WTC11 (cell line): Measurements from ENCODE around the gene TSPAN4. TPM values are rescaled to one million over a fixed set of nuclear protein-coding genes. Genes with fewer than 3 reads are reported as not detected.

ENCODE experiments used
- ATAC-seq: fragments of 200-7000 bp; cut with Tn5 transposase; 2 replicates; pipeline ENCODE4 v1.10.0; 2021; ENCODE audit warnings: mild to moderate bottlenecking, moderate library complexity
- CTCF ChIA-PET: fragments of 300-600 bp; sonication (Branson Sonifier 250); formaldehyde crosslinking; loops from one replicate; lab custom pipeline; 2021; ENCODE audit warnings: antibody characterized with exemption; lab: Charles Lee
- POLR2A ChIA-PET: fragments of 350-600 bp; sonication (Branson Sonifier 250); formaldehyde crosslinking; loops from one replicate; lab custom pipeline; 2021; ENCODE audit warnings: antibody characterized with exemption; lab: Charles Lee
- DNase-seq: peaks from one replicate; pipeline ENCODE4 v3.0.0; 2021; ENCODE audit warnings: low spot score
- H3K27ac Mint-ChIP-seq: 2 replicates; pipeline ENCODE4 v1.8.0; 2021; ENCODE audit warnings: mixed read lengths
- H3K27me3 Mint-ChIP-seq: 2 replicates; pipeline ENCODE4 v1.8.0; 2021; ENCODE audit warnings: low read depth, mild to moderate bottlenecking, moderate library complexity, mixed read lengths
- H3K36me3 Mint-ChIP-seq: 2 replicates; pipeline ENCODE4 v1.8.0; 2021; ENCODE audit warnings: mixed read lengths
- H3K4me1 Mint-ChIP-seq: 2 replicates; pipeline ENCODE4 v1.8.0; 2022; ENCODE audit warnings: mixed read lengths
- H3K4me3 Mint-ChIP-seq: 2 replicates; pipeline ENCODE4 v1.8.0; 2021; ENCODE audit warnings: mild to moderate bottlenecking, moderate library complexity, mixed read lengths
- H3K9me3 Mint-ChIP-seq: 2 replicates; pipeline ENCODE4 v1.8.0; 2021; ENCODE audit warnings: mixed read lengths
- ATF6 ChIP-seq: sonication (generic); formaldehyde crosslinking; IDR thresholded peaks from 2 replicates; pipeline ENCODE4 v1.8.1; 2023; ENCODE audit warnings: mild to moderate bottlenecking, missing genetic modification reagents
- CREB1 ChIP-seq: sonication (generic); formaldehyde crosslinking; IDR thresholded peaks from 2 replicates; pipeline ENCODE4 v1.8.0; 2023; ENCODE audit warnings: mild to moderate bottlenecking, missing genetic modification reagents
- CREM ChIP-seq: sonication (generic); formaldehyde crosslinking; IDR thresholded peaks from 2 replicates; pipeline ENCODE4 v1.8.1; 2022; ENCODE audit warnings: mild to moderate bottlenecking, missing genetic modification reagents, moderate library complexity
- ETV6 ChIP-seq: sonication (generic); formaldehyde crosslinking; IDR thresholded peaks from 2 replicates; pipeline ENCODE4 v1.8.1; 2022; ENCODE audit warnings: mild to moderate bottlenecking, missing genetic modification reagents
- FOXP1 ChIP-seq: sonication (generic); formaldehyde crosslinking; IDR thresholded peaks from 2 replicates; pipeline ENCODE4 v1.8.0; 2022; ENCODE audit warnings: missing genetic modification reagents, mild to moderate bottlenecking, moderate library complexity, borderline replicate concordance
- GRHL2 ChIP-seq: fragments of 250-450 bp; sonication (Bioruptor Pico); IDR thresholded peaks from 2 replicates; pipeline ENCODE4 v1.8.0; 2022; ENCODE audit warnings: mild to moderate bottlenecking, moderate library complexity; ENCODE audit not compliant: insufficient replicate concordance, severe bottlenecking
- MXD4 ChIP-seq: fragments of 250-450 bp; sonication (Bioruptor Pico); IDR thresholded peaks from 2 replicates; pipeline ENCODE4 v1.8.0; 2021; ENCODE audit warnings: mild to moderate bottlenecking, moderate library complexity, borderline replicate concordance
- OVOL2 ChIP-seq: fragments of 250-450 bp; sonication (Bioruptor Pico); IDR thresholded peaks from 2 replicates; pipeline ENCODE4 v1.9.0; 2021; ENCODE audit warnings: mild to moderate bottlenecking, borderline replicate concordance
- SMAD3 ChIP-seq: sonication (generic); formaldehyde crosslinking; IDR thresholded peaks from 2 replicates; pipeline ENCODE4 v1.8.0; 2022; ENCODE audit warnings: missing genetic modification reagents, mild to moderate bottlenecking, borderline replicate concordance
- SP1 ChIP-seq: sonication (generic); formaldehyde crosslinking; conservative IDR thresholded peaks from 2 replicates; pipeline ENCODE4 v1.8.1; 2022; ENCODE audit warnings: missing genetic modification reagents
- USF1 ChIP-seq: sonication (generic); formaldehyde crosslinking; IDR thresholded peaks from 2 replicates; pipeline ENCODE4 v1.8.0; 2022; ENCODE audit warnings: mild to moderate bottlenecking, missing genetic modification reagents
- USF2 ChIP-seq: sonication (generic); formaldehyde crosslinking; IDR thresholded peaks from 2 replicates; pipeline ENCODE4 v1.8.1; 2023; ENCODE audit warnings: mild to moderate bottlenecking, missing genetic modification reagents, moderate library complexity
- ZNF121 ChIP-seq: sonication (generic); formaldehyde crosslinking; IDR thresholded peaks from 2 replicates; pipeline ENCODE4 v1.8.0; 2023; ENCODE audit warnings: missing genetic modification reagents
- ZNF281 ChIP-seq: sonication (generic); formaldehyde crosslinking; IDR thresholded peaks from 2 replicates; pipeline ENCODE4 v1.8.0; 2023; ENCODE audit warnings: mild to moderate bottlenecking, missing genetic modification reagents
- ZNF396 ChIP-seq: fragments of 250-450 bp; sonication (Bioruptor Pico); IDR thresholded peaks from 2 replicates; pipeline ENCODE4 v1.8.0; 2021; ENCODE audit warnings: mild to moderate bottlenecking, moderate library complexity, borderline replicate concordance
- total RNA-seq: library from RNA; stranded (reverse); gene quantifications from 3 replicates; pipeline ENCODE4 v1.2.3, GENCODE V29; 2021
- TF ChIP-seq, protein P1 (sequence below): fragments of 250-450 bp; sonication (Bioruptor Pico); IDR thresholded peaks from 2 replicates; pipeline ENCODE4 v1.8.0; 2021; ENCODE audit warnings: mild to moderate bottlenecking
- TF ChIP-seq, protein P2 (sequence below): sonication (generic); formaldehyde crosslinking; IDR thresholded peaks from 2 replicates; pipeline ENCODE4 v1.8.1; 2022; ENCODE audit warnings: mild to moderate bottlenecking, missing genetic modification reagents, moderate library complexity, borderline replicate concordance
- TF ChIP-seq, protein P3 (sequence below): sonication (generic); formaldehyde crosslinking; IDR thresholded peaks from 2 replicates; pipeline ENCODE4 v1.8.1; 2022; ENCODE audit warnings: mild to moderate bottlenecking, moderate library complexity, missing genetic modification reagents
- TF ChIP-seq, protein P4 (sequence below): sonication (generic); formaldehyde crosslinking; IDR thresholded peaks from 2 replicates; pipeline ENCODE4 v1.8.0; 2022; ENCODE audit warnings: mild to moderate bottlenecking, missing genetic modification reagents
- TF ChIP-seq, protein P5 (sequence below): sonication (generic); formaldehyde crosslinking; IDR thresholded peaks from 2 replicates; pipeline ENCODE4 v1.8.0; 2022; ENCODE audit warnings: missing genetic modification reagents

The TSPAN4 gene
- total RNA-seq, 1 experiment from 2014 or later = 94.3 TPM

- TF ChIP-seq, protein P1, sequence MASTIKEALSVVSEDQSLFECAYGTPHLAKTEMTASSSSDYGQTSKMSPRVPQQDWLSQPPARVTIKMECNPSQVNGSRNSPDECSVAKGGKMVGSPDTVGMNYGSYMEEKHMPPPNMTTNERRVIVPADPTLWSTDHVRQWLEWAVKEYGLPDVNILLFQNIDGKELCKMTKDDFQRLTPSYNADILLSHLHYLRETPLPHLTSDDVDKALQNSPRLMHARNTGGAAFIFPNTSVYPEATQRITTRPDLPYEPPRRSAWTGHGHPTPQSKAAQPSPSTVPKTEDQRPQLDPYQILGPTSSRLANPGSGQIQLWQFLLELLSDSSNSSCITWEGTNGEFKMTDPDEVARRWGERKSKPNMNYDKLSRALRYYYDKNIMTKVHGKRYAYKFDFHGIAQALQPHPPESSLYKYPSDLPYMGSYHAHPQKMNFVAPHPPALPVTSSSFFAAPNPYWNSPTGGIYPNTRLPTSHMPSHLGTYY (CRISPR knock-in tag) = no peak
- TF ChIP-seq, protein P2, sequence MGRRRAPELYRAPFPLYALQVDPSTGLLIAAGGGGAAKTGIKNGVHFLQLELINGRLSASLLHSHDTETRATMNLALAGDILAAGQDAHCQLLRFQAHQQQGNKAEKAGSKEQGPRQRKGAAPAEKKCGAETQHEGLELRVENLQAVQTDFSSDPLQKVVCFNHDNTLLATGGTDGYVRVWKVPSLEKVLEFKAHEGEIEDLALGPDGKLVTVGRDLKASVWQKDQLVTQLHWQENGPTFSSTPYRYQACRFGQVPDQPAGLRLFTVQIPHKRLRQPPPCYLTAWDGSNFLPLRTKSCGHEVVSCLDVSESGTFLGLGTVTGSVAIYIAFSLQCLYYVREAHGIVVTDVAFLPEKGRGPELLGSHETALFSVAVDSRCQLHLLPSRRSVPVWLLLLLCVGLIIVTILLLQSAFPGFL = no peak
- no peak for TF ChIP-seq MXD4 (CRISPR knock-in tag)
Observed at GRCh38 chr11:800473-800872, 42.2 kb upstream of the TSPAN4 start (continued).

DNA sequence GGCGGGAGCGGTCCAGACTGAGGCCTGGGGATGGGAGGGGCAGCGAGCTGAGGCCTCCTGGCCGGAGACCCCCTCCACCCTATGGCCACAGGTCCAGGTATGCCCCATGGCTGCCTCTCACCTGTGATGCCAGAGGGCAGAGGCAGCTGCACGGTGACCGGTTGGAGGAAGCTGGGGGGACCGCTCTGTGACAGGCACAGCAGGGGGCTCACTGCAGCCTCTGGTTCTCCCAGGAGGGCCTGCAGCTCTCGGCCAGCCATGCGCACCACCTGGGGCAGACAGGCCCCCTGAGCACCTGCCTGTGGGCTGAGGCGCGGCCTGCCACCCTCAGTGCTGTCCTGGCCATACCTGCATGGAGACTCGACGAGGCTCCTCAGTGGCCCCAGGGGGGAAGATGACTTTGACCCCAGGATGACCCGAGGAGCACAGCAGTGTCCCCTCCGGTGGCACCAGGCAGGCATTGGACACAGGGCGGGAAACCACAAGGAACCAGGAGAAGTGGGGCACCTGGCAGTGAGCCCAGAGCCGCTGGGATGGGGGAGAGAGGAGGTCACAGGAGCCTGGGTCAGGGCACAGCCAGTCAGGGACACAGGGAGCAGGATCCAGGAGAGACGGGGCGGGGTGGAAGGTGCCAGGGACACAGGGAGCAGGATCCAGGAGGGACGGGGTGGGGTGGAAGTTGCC, 41.4 kb upstream of the TSPAN4 start:
- ATAC-seq (no peak), DNase-seq (no peak)
- Mint-ChIP-seq H3K27me3 (no peaks in the 10 kb centered on the region), H3K4me1 (peaks cover 17% of the 10 kb centered on the region), H3K9me3 (no peaks in the 10 kb centered on the region), H3K36me3 (no peaks in the 10 kb centered on the region), H3K27ac (no peak overlapping the region), H3K4me3 (no peak overlapping the region)
- ChIA-PET CTCF (interaction anchor here (1.1 kb wide), 1 partner anchor 40 kb away, joined by 3 read pairs; no protein-coding TSS in a partner anchor), POLR2A (no interaction called here)
- TF ChIP-seq CREB1 (CRISPR knock-in tag) (no peak), ETV6 (CRISPR knock-in tag) (no peak), SMAD3 (CRISPR knock-in tag) (no peak), OVOL2 (no peak), CREM (CRISPR knock-in tag) (no peak), FOXP1 (no peak), SP1 (CRISPR knock-in tag) (no peak), USF1 (CRISPR knock-in tag) (no peak), GRHL2 (CRISPR knock-in tag) (no peak), USF2 (CRISPR knock-in tag) (no peak), ZNF281 (CRISPR knock-in tag) (no peak), ZNF396 (CRISPR knock-in tag) (no peak), ATF6 (CRISPR knock-in tag) (no peak), ZNF121 (no peak)
- TF ChIP-seq, protein P2 = no peak
- TF ChIP-seq, protein P3, sequence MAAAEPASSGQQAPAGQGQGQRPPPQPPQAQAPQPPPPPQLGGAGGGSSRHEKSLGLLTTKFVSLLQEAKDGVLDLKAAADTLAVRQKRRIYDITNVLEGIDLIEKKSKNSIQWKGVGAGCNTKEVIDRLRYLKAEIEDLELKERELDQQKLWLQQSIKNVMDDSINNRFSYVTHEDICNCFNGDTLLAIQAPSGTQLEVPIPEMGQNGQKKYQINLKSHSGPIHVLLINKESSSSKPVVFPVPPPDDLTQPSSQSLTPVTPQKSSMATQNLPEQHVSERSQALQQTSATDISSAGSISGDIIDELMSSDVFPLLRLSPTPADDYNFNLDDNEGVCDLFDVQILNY = no peak
- TF ChIP-seq, protein P4, sequence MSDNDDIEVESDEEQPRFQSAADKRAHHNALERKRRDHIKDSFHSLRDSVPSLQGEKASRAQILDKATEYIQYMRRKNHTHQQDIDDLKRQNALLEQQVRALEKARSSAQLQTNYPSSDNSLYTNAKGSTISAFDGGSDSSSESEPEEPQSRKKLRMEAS = no peak
- TF ChIP-seq, protein P5, sequence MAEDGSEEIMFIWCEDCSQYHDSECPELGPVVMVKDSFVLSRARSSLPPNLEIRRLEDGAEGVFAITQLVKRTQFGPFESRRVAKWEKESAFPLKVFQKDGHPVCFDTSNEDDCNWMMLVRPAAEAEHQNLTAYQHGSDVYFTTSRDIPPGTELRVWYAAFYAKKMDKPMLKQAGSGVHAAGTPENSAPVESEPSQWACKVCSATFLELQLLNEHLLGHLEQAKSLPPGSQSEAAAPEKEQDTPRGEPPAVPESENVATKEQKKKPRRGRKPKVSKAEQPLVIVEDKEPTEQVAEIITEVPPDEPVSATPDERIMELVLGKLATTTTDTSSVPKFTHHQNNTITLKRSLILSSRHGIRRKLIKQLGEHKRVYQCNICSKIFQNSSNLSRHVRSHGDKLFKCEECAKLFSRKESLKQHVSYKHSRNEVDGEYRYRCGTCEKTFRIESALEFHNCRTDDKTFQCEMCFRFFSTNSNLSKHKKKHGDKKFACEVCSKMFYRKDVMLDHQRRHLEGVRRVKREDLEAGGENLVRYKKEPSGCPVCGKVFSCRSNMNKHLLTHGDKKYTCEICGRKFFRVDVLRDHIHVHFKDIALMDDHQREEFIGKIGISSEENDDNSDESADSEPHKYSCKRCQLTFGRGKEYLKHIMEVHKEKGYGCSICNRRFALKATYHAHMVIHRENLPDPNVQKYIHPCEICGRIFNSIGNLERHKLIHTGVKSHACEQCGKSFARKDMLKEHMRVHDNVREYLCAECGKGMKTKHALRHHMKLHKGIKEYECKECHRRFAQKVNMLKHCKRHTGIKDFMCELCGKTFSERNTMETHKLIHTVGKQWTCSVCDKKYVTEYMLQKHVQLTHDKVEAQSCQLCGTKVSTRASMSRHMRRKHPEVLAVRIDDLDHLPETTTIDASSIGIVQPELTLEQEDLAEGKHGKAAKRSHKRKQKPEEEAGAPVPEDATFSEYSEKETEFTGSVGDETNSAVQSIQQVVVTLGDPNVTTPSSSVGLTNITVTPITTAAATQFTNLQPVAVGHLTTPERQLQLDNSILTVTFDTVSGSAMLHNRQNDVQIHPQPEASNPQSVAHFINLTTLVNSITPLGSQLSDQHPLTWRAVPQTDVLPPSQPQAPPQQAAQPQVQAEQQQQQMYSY (CRISPR knock-in tag) = no peak
